IMR-90 (cell line): ENCODE data around the gene ROBO1. TPM values are rescaled to one million over a fixed set of nuclear protein-coding genes. Genes with fewer than 3 reads are reported as not detected.

ENCODE experiments used
- ATAC-seq: fragments of 200-7000 bp; cut with Tn5 transposase; 2 replicates; pipeline ENCODE4 v1.9.1; 2020; ENCODE audit warnings: low read depth, mild to moderate bottlenecking, moderate library complexity
- BruUV-seq: library from RNA; stranded (reverse); fragments of 400-500 nt; replicated peaks from 2 replicates; lab custom pipeline; 2021; lab: Mats Ljungman, UMichigan
- CTCF ChIA-PET: fragments of 300-600 bp; formaldehyde crosslinking; extraction: SDS; loops from one replicate; lab custom pipeline; 2021; ENCODE audit warnings: antibody characterized with exemption; lab: Yijun Ruan, JAX
- POLR2A ChIA-PET: fragments of 300-600 bp; sonication (Branson Sonifier 250); formaldehyde crosslinking; loops from one replicate; lab custom pipeline; 2022; ENCODE audit warnings: antibody characterized with exemption; ENCODE audit not compliant: unreplicated experiment; lab: Charles Lee
- DNase-seq: peaks from one replicate; pipeline ENCODE4 v3.0.0; 2013
- H2AFZ ChIP-seq: replicated peaks from 2 replicates; pipeline ENCODE3; 2013; ENCODE audit warnings: low read length, mild to moderate bottlenecking; ENCODE audit not compliant: poor library complexity
- H2AK5ac ChIP-seq: 2 replicates; pipeline ENCODE4 v1.6.1; 2013; ENCODE audit warnings: low read depth, low read length, inconsistent platforms
- H2AK9ac ChIP-seq: replicated peaks from 2 replicates; pipeline ENCODE3; 2013; ENCODE audit warnings: mild to moderate bottlenecking, low read depth, low read length, moderate library complexity; ENCODE audit not compliant: poor library complexity
- H2BK120ac ChIP-seq: 2 replicates; pipeline ENCODE4 v1.6.1; 2013; ENCODE audit warnings: low read depth, low read length, inconsistent platforms
- H2BK15ac ChIP-seq: 3 replicates; pipeline ENCODE4 v1.6.1; 2013; ENCODE audit warnings: low read depth, low read length, inconsistent platforms
- H2BK20ac ChIP-seq: 2 replicates; pipeline ENCODE4 v1.6.1; 2013; ENCODE audit warnings: low read depth, mild to moderate bottlenecking, inconsistent platforms, low read length, moderate library complexity
- H2BK5ac ChIP-seq: 2 replicates; pipeline ENCODE4 v1.6.1; 2013; ENCODE audit warnings: mild to moderate bottlenecking, low read depth, low read length, inconsistent platforms; ENCODE audit not compliant: poor library complexity, severe bottlenecking
- H3K14ac ChIP-seq: replicated peaks from 2 replicates; pipeline ENCODE4 v1.6.1; 2013; ENCODE audit warnings: low read depth, low read length, inconsistent platforms
- H3K18ac ChIP-seq: 2 replicates; pipeline ENCODE4 v1.6.1; 2013; ENCODE audit warnings: low read depth, low read length, control low read depth
- H3K23ac ChIP-seq: 2 replicates; pipeline ENCODE4 v1.6.1; 2013; ENCODE audit warnings: low read depth, low read length, inconsistent platforms
- H3K27ac ChIP-seq: 2 replicates; pipeline ENCODE4 v1.5.1; 2013; ENCODE audit warnings: mild to moderate bottlenecking, control low read depth, low read length; ENCODE audit not compliant: insufficient read depth
- H3K27me3 ChIP-seq: 2 replicates; pipeline ENCODE4 v1.6.1; 2013; ENCODE audit warnings: low read length; ENCODE audit not compliant: control insufficient read depth, insufficient read depth
- H3K36me3 ChIP-seq: 2 replicates; pipeline ENCODE4 v1.6.1; 2013; ENCODE audit warnings: low read length, mixed read lengths; ENCODE audit not compliant: control insufficient read depth, insufficient read depth
- H3K4ac ChIP-seq: 2 replicates; pipeline ENCODE4 v1.6.1; 2013; ENCODE audit warnings: low read depth, low read length, inconsistent platforms
- H3K4me1 ChIP-seq: 2 replicates; pipeline ENCODE4 v1.6.1; 2013; ENCODE audit warnings: low read length, mixed read lengths; ENCODE audit not compliant: control insufficient read depth, insufficient read depth
- H3K4me2 ChIP-seq: 2 replicates; pipeline ENCODE4 v1.6.1; 2013; ENCODE audit warnings: low read depth, mild to moderate bottlenecking, control low read depth, low read length, moderate library complexity
- H3K4me3 ChIP-seq: 2 replicates; pipeline ENCODE4 v1.5.1; 2013; ENCODE audit warnings: low read depth, mild to moderate bottlenecking, control low read depth, low read length, moderate library complexity; ENCODE audit not compliant: insufficient read depth
- H3K56ac ChIP-seq: 2 replicates; pipeline ENCODE4 v1.6.1; 2013; ENCODE audit warnings: low read length, inconsistent platforms; ENCODE audit not compliant: insufficient read depth; ENCODE audit errors: extremely low read depth
- H3K79me1 ChIP-seq, 2 experiments: 2 replicates each; pipeline ENCODE4 v1.6.1; 2013; ENCODE audit warnings: low read length in 2 of 2, inconsistent platforms in 1 of 2, low read depth in 1 of 2
- H3K9ac ChIP-seq: 2 replicates; pipeline ENCODE4 v1.6.1; 2013; ENCODE audit warnings: low read depth, low read length, control low read depth
- H3K9me1 ChIP-seq: 2 replicates; pipeline ENCODE4 v1.6.1; 2013; ENCODE audit warnings: low read length, inconsistent platforms; ENCODE audit not compliant: insufficient read depth
- H3K9me3 ChIP-seq: 2 replicates; pipeline ENCODE4 v1.6.1; 2013; ENCODE audit warnings: low read length; ENCODE audit not compliant: control insufficient read depth, insufficient read depth
- H4K20me1 ChIP-seq: 2 replicates; pipeline ENCODE4 v1.6.1; 2013; ENCODE audit warnings: low read length, inconsistent platforms; ENCODE audit not compliant: insufficient read depth
- H4K5ac ChIP-seq: 2 replicates; pipeline ENCODE4 v1.6.1; 2013; ENCODE audit warnings: mild to moderate bottlenecking, low read depth, low read length, control low read depth
- H4K8ac ChIP-seq, 2 experiments: 2 replicates each; pipeline ENCODE4 v1.6.1; 2013; ENCODE audit warnings: low read depth in 2 of 2, low read length in 2 of 2, control low read depth in 1 of 2, inconsistent platforms in 1 of 2
- H4K91ac ChIP-seq: 2 replicates; pipeline ENCODE4 v1.6.1; 2013; ENCODE audit warnings: low read depth, low read length, inconsistent platforms; ENCODE audit not compliant: insufficient read depth
- BHLHE40 ChIP-seq: fragments of 150-350 bp; IDR thresholded peaks from 2 replicates; pipeline ENCODE4 v1.6.1; 2016; ENCODE audit warnings: mild to moderate bottlenecking, low read depth, low read length
- CEBPB ChIP-seq: IDR thresholded peaks from 2 replicates; pipeline ENCODE4 v1.6.1; 2012; ENCODE audit warnings: low read depth, low read length, improper control_type of control experiment
- CTCF ChIP-seq: conservative IDR thresholded peaks from 2 replicates; pipeline ENCODE4 v1.5.1; 2012; ENCODE audit warnings: mild to moderate bottlenecking, low read depth, low read length, improper control_type of control experiment
- FOS ChIP-seq: fragments of 150-350 bp; IDR thresholded peaks from 2 replicates; pipeline ENCODE4 v1.6.1; 2016; ENCODE audit warnings: low read depth, low read length
- MAFK ChIP-seq: IDR thresholded peaks from 2 replicates; pipeline ENCODE4 v1.6.1; 2012; ENCODE audit warnings: low read depth, low read length, improper control_type of control experiment
- MAZ ChIP-seq: IDR thresholded peaks from 2 replicates; pipeline ENCODE4 v1.6.1; 2012; ENCODE audit warnings: low read depth, mild to moderate bottlenecking, low read length, improper control_type of control experiment, moderate library complexity, borderline replicate concordance
- MXI1 ChIP-seq: IDR thresholded peaks from 2 replicates; pipeline ENCODE4 v1.6.1; 2012; ENCODE audit warnings: low read depth, mild to moderate bottlenecking, low read length, moderate library complexity, borderline replicate concordance
- NFE2L2 ChIP-seq: fragments of 150-350 bp; IDR thresholded peaks from 2 replicates; pipeline ENCODE4 v1.6.1; 2016; ENCODE audit warnings: low read depth, mild to moderate bottlenecking, low read length
- POLR2A ChIP-seq: IDR thresholded peaks from 2 replicates; pipeline ENCODE4 v1.6.1; 2012; ENCODE audit warnings: mild to moderate bottlenecking, low read depth, low read length
- RAD21 ChIP-seq: IDR thresholded peaks from 2 replicates; pipeline ENCODE4 v1.6.1; 2012; ENCODE audit warnings: low read length, improper control_type of control experiment
- RCOR1 ChIP-seq: IDR thresholded peaks from 2 replicates; pipeline ENCODE4 v1.6.1; 2012; ENCODE audit warnings: mild to moderate bottlenecking, low read length, improper control_type of control experiment; ENCODE audit not compliant: insufficient replicate concordance
- USF2 ChIP-seq: fragments of 150-350 bp; IDR thresholded peaks from 2 replicates; pipeline ENCODE4 v1.6.1; 2017; ENCODE audit warnings: mild to moderate bottlenecking, antibody characterized with exemption, low read length, low read depth
- WGBS, 2 experiments: methylation state at CpG; one replicate each; pipeline versions ENCODE4 v1.1.5 to v1.1.7; 2013; ENCODE audit warnings: missing lambda C conversion rate in 2 of 2; ENCODE audit not compliant: insufficient read length in 1 of 2; ENCODE audit errors: extremely low coverage in 2 of 2; 5-methylcytosine and 5-hydroxymethylcytosine counted together
- dilution Hi-C: fragments of 300-500 bp; cut with HindIII; formaldehyde crosslinking; loops from one replicate; pipeline ENCODE4 v1.14.3; 2018; ENCODE audit warnings: low sequenced_read_pairs; ENCODE audit not compliant: unreplicated experiment
- in situ Hi-C: fragments of 300-500 bp; cut with MboI; formaldehyde crosslinking; loops from 3 replicates; pipeline ENCODE4 v1.14.3; 2019; ENCODE audit warnings: low sequenced_read_pairs, inconsistent platforms, mixed read lengths
- intact Hi-C: fragments of 100-400 bp; cut with micrococcal nuclease; formaldehyde crosslinking; loops from 2 replicates; pipeline ENCODE4 v1.10.0; 2022
- polyA plus RNA-seq, 3 experiments: library from polyadenylated mRNA; depleted of rRNA; stranded (reverse); fragments of >200 nt; gene quantifications; 2 replicates each; pipeline ENCODE4 v1.2.3, GENCODE V29; 2012; ENCODE audit warnings: low replicate concordance in 1 of 3
- total RNA-seq: library from RNA; depleted of rRNA; stranded (reverse); fragments of >200 nt; gene quantifications from 2 replicates; pipeline ENCODE4 v1.2.3, GENCODE V29; 2012

The ROBO1 gene
- total and polyA plus RNA-seq, 2 of the 4 experiments (the other 2 are of a cell fraction), result 24.1 to 53.9 TPM

GRCh38 chr3:78604341-78604740 is 1163.5 kb downstream of the ROBO1 start:
- Histone ChIP-seq H2BK120ac (no peak overlapping the region), H3K36me3 (peaks cover 4% of the 10 kb centered on the region), H3K4me1 (no peaks in the 10 kb centered on the region; the same call in 1 of the 2 replicates), H4K8ac (no peak overlapping the region), H3K4me3 (no peak overlapping the region), H3K27ac (no peak overlapping the region), H3K9me1 (peaks cover 4% of the 10 kb centered on the region; the same call in 1 of the 2 replicates), H2BK20ac (no peak overlapping the region), H3K79me1 (no peaks in the 10 kb centered on the region), H3K14ac (no peak overlapping the region; the same call in 1 of the 2 replicates), H2BK15ac (no peak overlapping the region), H3K4me2 (peak overlapping the region; percentile 60; the same call in 1 of the 2 replicates), H2BK5ac (no peak overlapping the region), H2AK9ac (no peak overlapping the region), H3K9ac (no peak overlapping the region), H2AK5ac (no peak overlapping the region), H3K4ac (no peak overlapping the region), H4K20me1 (no peaks in the 10 kb centered on the region), H3K23ac (no peak overlapping the region), H2AFZ (no peak overlapping the region), H3K18ac (no peak overlapping the region), H4K5ac (no peak overlapping the region), H3K9me3 (no peaks in the 10 kb centered on the region), H3K27me3 (no peaks in the 10 kb centered on the region), H4K91ac (no peak overlapping the region), H3K56ac (no peak overlapping the region)
- TF ChIP-seq RCOR1 (no peak), POLR2A (no peak), MAZ (no peak), NFE2L2 (no peak), CTCF (no peak), FOS (peak; percentile 46; the same call in 1 of the 2 replicates), MAFK (no peak), USF2 (no peak), RAD21 (no peak), MXI1 (no peak), BHLHE40 (no peak), CEBPB (peak; percentile 80)
- in situ Hi-C loops, result no loop called here
- peak; percentile 80 for DNase-seq
- dilution Hi-C loops, result no loop called here
- WGBS, 2 experiments, result 80% methylated on average over 1 of the region's 3 CpGs; no CpG with 5 or more reads in 1 of the 2 experiments
- ChIA-PET CTCF (interaction anchor here (0.6 to 1.4 kb wide), 3 partner anchors 11 to 24 kb away, joined by 3 to 5 read pairs (median 4); no protein-coding TSS in a partner anchor), POLR2A (no interaction called here)
- intact Hi-C loops, result no loop called here
- no TSS peak for BruUV-seq
- ATAC-seq, result peak; percentile 81
